ENCODE results near the gene AOPEP.

- no peak for TF ChIP-seq CTCF (IDR thresholded peaks at IDR 0.05)
- TF ChIP-seq BHLHE40 (IDR thresholded peaks at IDR 0.05; ENCODE audit: low read depth, low read length), result no peak
- peak; percentile 78 for TF ChIP-seq HEYL (CRISPR knock-in tag; IDR thresholded peaks at IDR 0.05)
Observed at GRCh38 chr9:94920420-94921091, 194.1 kb downstream of the AOPEP start.
